SK-N-SH (cell line): ENCODE data around the gene RAB3IP.

Source experiments
- MAX ChIP-seq: IDR thresholded peaks from 2 replicates; pipeline ENCODE4 v1.4.0; 2012; ENCODE audit warnings: low read depth
- YY1 ChIP-seq: IDR thresholded peaks from 2 replicates; pipeline ENCODE4 v1.4.0; 2012; ENCODE audit warnings: low read depth, mild to moderate bottlenecking
- TF ChIP-seq, protein P1 (sequence below): fragments of 200-600 bp; sonication (generic); IDR thresholded peaks from 2 replicates; pipeline ENCODE4 v1.6.1; 2017; ENCODE audit warnings: antibody characterized with exemption, mild to moderate bottlenecking, moderate library complexity

DNA sequence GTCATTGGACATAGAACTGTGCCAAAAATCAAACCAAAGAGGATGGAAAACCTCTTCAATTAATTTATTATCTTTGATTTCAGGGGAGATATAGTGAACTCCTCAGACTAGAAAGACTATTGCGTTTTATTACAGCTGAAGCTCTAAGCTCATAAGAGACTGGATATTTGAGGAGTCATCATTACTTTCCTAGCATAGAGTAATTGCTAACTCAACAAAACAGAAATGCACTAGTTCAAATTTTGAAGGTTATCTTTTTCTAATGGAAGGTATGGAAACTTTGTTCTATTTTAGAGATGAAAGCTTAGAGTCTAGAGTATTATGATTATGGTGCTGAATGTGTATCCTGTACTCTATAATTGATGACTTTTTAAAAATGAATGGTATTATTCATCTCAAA is 34.3 kb upstream of the RAB3IP start:
- no peak for TF ChIP-seq MAX
- TF ChIP-seq, protein P1, sequence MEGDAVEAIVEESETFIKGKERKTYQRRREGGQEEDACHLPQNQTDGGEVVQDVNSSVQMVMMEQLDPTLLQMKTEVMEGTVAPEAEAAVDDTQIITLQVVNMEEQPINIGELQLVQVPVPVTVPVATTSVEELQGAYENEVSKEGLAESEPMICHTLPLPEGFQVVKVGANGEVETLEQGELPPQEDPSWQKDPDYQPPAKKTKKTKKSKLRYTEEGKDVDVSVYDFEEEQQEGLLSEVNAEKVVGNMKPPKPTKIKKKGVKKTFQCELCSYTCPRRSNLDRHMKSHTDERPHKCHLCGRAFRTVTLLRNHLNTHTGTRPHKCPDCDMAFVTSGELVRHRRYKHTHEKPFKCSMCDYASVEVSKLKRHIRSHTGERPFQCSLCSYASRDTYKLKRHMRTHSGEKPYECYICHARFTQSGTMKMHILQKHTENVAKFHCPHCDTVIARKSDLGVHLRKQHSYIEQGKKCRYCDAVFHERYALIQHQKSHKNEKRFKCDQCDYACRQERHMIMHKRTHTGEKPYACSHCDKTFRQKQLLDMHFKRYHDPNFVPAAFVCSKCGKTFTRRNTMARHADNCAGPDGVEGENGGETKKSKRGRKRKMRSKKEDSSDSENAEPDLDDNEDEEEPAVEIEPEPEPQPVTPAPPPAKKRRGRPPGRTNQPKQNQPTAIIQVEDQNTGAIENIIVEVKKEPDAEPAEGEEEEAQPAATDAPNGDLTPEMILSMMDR, result no peak
- TF ChIP-seq YY1, result no peak
